Measurements from ENCODE around the gene UTS2.
A peak's percentile ranks its signal among the peaks of the same experiment; 100 is the strongest.

UTS2 gene, protein sequence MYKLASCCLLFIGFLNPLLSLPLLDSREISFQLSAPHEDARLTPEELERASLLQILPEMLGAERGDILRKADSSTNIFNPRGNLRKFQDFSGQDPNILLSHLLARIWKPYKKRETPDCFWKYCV

DNA sequence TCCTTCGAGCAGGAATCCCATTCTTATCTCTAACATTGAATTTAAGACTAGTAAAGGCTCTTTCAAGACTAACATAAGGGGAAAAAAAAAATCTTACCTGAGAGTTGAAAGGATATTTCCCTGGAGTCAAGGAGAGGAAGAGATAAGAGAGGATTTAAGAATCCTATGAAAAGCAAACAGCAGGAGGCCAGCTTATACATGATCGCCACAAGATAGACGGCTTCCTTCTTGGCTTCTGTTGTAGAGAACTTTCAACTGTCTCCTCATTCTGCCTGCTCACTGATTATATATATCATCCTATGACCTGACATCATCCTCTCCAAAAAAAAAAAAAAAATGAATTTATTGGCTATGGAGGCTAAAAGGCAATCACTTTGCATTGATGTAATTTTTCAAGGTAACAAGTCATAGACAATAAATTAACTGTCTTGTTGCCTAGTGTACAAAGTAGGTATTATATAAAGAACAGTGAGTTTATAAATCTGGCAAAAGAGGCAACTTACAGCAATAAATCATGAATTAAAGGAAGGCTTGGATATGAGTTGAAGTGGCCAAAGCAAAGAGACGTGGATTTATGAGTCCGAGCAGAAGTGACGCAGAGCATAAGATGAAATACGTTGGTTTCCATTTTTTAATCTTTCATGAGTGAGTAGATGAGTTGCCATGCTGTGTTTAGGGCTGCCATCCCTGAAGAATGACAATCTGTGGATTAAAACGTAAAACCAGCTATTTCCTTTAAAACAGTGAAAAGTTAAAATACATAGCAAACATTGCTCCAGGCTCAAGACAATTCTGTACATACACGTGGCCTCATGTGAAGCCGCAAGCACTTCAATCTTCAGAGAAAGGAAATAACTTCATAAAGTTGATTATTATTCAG lies at the start of gene UTS2:
Gene UTS2 (minus strand): TSS at position 262 of the 880 bp plus-strand sequence. CDS start 62 bp downstream, at position 200.
- no peak for DNase-seq

DNA sequence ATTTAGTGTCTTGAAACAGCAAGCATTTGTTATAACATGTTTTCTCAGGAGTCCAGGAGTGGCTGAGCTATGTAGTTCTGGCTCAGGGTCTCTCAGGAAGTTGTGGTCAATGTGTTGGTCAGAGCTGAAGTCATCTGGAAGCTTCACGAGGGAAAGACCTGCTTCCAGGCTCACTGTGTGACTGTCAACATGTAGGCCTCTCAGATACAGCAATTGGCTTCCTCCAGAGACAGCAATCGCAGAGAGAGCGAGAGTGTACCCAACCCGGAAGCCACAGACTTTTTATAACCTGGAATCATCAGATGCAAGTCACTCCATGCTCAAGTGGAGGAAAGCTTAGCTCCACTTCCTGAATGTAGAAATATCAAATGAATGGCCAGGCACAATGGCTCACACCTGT lies 46.9 kb upstream of the UTS2 start:
- DNase-seq = no peak

DNA sequence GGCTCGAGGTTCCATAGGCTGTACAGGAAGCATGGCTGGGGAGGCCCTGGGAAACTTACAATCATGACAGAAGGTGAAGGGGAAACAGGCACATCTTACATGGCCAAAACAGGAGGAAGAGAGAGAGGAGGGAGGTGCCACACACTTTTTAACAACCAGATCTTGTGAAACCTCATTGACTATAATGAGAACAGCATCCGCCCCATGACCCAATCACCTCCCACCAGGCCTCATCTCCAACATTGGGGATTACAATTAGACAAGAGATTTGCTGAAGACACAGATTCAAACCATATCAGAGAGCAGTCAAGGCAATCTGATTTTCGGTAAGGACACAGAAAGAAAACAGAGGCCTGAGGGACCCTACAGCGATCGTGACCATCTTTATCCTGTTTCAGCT lies 46.1 kb upstream of the UTS2 start:
- DNase-seq = no peak

DNA sequence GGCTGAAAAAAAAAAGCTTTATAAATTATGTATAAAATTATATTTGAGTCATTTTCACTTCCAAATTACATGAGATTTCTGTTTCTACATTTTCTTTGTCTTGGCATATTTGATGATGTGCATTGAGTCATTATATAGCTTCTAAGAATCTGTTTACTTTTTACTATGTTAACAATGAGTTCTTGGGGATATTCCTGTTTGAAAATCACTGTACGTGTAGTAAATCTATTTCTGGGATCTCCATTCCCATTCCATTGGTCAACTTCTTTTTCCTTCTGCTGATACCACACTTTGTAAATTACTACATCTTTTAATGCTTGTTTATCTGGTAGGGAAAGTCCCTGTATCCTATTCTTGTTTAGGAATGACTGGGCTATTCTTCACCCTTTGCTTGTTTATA lies 44.1 kb upstream of the UTS2 start:
- DNase-seq = no peak

DNA sequence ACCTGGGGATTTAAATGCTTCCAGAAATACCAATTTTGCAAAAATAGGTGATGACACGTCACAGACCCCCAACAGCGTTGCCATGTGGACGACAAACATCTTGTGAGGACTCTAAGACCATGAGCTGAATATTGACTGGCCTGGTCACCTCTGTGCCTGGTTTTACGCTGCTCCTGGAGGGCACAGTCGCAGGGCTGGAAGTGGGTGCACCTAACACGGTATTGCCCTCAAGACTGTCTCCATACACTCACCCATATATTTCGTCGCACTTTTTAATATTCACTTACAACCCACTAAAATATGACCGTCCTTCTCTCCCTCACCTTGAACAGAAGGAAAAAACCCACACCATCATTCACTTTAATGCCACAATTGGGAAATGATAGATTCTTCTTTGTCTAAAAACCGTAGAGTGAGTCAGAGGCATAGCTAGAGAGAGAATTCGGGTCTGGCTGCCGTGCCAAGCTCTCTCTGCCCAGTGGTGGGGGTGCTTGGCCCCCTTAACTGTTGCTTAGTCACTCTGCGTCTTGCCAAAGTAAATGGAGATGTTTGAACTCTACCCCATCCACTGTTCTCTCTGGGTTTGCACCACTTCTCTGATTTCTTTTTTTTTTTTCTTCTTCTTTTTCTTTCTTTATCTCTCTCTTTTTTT lies 40.8 kb upstream of the UTS2 start:
- DNase-seq = no peak

DNA sequence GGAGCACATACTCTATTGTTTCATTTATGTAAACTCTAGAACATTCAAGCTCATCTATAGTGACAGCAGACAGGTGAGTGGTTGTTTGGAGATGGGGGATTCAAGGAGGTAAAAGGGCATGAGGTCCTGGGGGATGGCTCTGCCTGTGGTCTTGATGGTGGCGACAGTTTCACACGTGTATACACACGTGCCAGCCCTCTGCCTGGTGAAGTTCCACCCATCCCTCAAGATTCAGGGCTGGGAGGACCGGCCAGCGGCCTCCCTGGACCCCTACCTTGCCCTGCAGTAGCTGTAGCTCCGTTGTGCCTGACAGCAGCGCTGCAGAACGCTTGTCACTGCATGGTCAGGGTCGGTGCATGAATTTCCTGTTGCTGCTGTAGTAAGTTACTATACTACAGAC lies 38.9 kb upstream of the UTS2 start:
- DNase-seq = no peak

DNA sequence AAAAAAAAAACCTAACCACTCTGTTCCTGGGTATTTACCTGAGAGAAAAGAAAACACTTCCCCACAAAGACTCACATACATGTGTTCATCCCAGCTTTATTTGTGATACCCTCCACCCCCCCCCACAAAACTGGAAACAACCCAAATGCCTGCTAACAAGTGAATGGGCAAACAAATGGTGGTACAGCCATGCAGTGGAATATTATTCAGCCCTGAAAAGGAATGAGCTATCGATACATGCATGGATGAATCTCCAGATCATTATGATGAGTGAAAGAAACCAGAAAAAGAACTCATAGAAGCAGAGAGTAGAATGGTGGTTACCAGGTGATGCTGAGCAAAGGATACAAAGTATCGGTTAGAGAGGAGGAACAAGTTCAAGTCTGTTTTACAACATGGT lies 38.0 kb upstream of the UTS2 start:
- no peak for DNase-seq

DNA sequence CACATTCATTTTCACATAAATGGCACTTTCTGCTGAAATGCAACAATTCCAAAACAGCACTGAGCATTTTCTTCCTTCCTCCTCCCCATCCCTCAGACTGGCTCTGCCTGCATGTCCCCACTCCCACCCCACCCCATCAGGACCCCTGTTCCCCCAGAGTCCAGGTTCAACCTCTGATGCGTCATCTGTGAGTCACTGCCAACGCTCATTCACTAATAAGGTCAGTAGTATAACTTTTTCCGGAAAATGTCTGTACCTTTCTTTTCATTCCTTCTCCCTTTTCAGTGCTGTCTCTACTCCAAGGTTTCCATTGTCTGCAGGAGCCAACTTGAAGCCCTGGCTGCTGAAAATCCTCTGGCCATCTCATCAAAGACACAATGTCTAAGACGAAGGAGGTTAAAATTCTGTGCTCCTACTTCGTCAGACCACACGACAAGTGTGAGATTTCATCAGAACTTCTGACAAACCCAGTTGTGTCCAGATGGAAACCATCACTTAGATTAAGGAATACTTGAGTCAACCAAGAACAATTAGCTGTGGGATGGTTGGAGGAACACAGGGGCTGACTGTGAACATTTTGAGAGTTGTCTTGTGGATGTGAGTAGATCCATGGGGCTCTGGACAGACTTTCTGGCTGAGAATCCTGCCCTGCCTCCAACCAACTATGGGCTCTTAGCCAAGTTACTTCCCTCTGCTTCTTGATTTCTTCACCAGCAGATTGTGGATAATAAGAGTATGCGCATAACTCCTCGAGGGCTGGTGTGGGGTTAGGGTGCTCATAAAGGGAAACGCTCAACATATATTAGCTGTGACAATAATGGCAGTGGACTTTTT lies 35.6 kb upstream of the UTS2 start:
- no peak for DNase-seq

DNA sequence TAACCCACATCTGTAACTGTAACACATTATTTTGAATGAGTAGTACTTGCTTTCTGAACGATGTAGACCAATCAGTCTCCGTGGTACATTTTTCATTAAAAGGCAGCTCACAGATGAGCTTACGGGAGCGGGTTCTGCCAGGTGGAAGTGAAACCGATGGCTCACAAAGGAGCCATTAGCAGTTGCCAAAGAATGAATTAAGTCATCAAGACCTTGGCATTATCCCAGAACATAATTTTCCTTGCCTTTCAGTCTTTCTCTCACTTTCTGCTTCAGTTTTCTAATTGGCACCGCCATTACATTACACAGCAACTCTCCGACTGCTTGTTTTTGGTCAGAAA lies 33.5 kb upstream of the UTS2 start:
- DNase-seq = no peak

DNA sequence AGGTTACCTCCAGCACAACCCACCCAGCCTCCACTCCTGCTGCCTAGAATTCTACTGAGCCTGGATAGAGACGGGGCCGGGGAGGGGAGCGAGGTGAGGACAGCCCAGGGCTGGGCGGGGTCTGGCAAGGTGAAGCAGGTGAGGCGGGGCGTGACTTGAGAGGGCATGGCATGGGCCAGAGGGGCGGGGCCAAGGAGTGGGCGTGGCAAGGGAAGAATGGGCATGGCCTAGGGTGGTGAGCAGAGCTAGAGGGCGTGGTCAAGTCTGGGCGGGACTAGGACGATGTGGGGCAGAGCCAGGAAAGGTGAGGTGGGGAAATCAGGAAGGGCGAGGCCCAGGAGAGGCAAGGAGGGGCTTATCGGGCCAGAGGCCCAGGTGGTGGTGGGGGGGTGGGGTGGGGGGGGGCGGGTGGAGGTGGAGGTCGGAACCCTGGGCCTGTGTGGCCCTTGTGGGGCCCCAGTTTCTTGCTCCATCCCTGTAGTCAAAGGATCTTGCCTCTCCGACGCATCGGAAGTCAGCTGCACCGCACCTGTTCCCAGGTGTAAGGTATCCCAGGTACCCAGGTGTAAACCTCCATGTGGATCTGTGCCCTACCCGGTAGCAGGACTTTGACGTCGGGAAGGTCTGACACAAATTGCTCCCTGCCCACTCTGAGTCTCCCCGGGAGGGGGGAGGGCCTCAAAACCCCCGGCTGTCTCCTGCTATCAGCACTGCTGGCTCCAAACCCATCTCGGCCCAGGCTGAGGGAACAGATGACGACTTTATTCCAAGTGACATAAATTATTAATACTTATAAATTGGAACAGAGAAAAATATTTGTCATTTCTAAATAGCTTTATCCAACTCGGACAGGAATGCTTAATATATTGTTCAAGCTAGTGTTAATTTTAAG lies 32.9 kb upstream of the UTS2 start:
- DNase-seq = peak; percentile 20

DNA sequence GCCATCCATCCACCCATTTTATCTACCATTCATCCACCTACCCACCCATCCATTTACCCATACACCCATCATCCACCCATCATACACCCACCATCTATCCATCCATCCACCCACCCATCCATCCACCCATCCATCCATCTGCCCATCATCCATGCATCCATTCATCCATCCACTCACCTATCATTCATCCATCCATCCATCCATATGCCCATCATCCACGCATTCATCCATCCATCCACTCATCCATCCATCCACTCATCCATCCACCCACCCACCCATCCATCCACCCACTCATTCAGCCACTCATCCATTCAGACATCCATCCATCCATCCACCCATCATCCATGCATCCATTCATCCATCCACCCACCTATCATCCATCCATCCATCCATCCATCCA lies 31.9 kb upstream of the UTS2 start:
- DNase-seq = no peak

DNA sequence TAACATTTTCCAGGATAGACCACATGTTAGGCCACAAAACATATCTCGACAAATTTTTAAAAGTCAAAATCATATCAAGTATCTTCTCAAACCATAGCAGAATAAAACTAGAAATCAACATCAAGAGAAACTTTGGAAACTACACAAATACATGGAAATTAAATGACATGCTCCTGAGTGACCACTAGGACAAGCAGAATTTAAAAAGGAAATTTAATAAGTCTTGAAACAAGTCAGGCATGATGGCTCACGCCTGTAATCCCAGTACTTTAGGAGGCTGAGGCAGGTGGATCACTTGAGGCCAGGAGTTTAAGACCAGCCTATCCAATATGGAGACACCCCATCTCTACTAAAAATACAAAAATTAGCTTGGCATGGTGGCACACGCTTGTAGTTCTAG lies 26.4 kb upstream of the UTS2 start:
- no peak for DNase-seq

DNA sequence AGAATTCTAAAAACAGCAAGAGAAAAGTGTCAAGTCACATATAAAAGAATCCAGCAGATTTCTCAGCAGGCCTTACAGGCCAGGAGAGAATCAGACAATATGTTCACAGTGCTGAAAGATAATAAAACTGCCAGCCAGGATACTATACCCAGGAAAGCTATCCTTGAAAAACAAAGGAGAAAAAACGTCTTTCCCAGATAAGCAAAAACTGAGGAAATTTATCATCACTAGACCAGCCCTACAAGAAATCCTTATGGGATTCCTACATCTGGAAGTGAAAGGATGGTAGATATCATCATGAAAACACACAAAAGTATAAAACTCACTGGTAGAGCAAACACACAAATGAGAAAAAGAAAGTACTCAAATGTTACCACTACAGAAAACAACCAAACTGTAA lies 25.2 kb upstream of the UTS2 start:
- no peak for DNase-seq

DNA sequence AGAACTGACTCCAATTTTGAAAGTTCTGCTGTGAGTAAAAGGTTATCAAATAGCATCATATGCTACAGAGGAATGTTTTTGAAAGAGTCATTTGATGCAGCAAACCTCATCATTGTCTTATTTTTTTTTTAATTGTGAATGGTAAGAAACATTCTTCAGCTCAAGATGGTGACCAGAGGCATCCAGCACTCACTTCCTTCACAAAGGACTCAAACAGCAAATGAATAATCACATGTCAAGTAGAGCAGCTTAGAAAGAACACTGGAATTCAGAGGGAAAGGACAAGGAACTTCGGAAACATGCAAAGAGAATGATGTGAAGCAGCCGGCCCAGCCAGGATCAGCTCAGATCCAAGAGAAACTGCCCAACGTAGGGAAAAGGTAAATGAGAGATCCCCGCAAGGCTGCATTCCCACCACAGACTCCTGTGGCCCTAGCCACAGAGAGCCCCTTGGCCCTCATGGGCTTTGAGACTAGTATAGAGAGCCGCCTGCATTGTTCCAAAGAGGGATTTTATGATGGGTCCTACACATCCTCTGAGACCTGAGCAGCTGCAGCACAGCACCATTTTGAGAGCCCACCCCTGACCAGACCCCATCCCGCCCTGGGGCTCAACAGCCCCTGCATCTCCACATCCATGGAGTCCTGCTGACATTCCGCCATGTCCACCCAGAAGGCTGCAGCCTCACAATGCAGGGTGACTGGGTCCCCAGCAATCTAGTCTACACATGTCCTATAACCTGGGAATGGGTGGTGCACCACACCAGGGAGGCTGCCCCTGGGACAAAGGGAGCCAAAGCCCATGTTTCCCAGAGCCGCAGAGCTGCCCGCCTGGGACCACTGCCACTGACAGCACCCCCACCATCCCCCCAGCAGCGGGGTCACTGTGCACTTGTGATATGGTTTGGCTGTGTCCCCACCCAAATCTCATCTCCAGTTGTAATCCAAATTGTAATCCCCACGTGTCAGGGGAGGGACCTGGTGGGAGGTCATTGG lies 21.2 kb upstream of the UTS2 start:
- DNase-seq = no peak

DNA sequence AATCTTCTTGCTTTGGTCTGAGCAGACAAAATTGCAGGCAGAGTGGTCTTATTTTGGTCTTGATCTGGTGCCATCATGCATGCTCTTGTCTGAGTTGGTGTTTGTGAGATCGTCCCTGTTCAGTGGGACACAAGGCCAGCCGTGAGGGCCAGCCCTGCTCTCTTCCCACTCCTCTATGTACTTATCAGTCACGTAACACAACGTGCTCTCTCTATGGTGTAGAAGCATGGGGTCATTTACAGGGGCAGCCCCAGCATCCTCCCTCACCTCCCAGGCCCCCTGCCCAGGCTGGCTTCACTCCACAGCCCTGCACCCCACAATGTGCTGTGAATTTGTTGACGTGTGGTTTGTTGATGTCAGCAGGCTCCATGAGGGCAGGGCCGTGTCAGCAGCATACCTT lies 18.3 kb upstream of the UTS2 start:
- DNase-seq = no peak

DNA sequence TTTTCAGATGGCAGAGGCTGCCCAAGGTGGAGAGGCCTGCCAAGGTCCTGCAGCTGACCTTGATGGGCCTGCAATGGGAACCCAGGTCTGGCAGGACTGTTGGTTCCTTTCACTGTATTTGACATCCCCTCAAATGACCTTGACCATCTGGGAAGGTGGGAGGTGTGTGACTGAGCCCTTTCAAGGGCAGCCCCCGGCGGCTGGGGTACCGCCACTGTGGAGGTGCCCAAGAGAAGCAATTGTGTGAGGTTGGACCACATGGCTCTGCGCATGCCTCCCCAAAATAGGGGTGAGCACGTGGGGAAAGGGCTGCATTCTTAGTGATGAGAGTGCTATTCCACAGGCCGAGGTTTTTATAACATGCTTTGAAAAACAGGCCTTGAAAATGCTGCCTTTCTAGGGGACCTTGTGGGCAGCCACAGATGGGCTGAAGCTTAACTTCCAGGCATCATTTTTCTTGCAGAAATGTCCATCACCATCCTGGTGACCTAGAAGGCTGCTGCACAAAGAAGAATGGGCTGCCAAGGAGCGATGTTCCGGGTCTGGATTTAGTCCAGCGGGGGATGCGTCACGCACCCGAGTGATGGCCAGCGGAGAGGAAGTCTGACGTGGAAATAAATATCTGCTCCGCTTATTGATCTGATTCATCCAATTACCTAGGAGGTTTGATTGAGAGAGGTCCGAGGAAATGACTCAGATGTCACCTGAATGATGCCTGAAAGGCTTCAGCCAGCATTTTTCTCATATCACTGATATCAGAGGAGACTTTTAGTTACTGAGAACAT lies 16.5 kb upstream of the UTS2 start:
- no peak for DNase-seq

DNA sequence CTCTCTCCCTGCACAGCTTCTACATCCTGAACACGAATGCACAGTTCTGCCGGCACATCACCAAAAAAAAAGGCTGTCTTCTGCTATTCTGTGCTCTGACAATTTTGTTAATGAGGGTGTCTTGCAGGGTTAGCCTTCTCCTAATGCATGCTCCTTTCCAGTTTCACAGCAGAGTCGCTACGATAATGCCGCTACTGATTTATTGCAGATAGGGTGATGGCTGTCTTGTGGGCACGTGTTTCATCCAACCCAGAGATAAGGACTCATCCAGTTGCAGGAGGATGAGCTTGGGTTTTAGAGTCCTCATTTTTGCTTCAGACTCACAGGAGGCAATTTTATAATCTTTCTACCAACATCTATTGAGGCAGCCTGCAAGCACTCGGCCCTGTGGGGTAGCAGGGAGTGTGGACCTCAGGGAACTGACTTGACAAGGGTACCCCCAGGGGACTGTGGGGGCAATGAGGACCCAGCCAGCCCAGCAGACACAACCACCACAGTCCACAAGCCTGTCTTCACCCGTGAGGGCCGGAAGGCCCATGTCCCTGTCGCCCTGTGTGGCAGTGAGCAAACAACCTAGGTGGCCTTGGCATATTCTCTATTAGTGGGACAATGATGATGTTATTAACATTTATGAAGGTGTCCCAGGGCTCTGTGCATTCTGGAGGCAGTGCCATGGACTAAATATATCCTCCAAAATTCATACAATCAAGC lies 15.4 kb upstream of the UTS2 start:
- DNase-seq = no peak

DNA sequence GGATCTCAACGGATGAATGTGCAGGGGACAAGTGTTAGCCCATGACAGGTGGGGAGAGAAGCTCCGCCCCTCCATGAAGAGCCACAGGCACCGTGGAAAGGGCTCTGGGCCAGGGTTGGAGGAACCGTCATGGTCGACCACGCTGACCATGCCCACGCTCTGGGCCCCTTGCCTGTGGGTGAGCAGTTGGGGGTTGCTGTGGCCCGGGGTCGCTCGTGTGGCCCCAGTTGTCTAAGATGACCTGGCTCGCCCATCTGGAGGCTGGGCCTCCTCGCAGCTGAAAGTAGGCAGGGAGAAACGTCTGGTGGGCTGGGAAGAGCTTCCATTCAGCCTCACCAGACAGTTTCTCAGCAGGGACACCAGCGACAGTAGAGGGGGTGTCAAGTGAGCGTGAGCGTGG lies 13.1 kb upstream of the UTS2 start:
- DNase-seq = no peak

DNA sequence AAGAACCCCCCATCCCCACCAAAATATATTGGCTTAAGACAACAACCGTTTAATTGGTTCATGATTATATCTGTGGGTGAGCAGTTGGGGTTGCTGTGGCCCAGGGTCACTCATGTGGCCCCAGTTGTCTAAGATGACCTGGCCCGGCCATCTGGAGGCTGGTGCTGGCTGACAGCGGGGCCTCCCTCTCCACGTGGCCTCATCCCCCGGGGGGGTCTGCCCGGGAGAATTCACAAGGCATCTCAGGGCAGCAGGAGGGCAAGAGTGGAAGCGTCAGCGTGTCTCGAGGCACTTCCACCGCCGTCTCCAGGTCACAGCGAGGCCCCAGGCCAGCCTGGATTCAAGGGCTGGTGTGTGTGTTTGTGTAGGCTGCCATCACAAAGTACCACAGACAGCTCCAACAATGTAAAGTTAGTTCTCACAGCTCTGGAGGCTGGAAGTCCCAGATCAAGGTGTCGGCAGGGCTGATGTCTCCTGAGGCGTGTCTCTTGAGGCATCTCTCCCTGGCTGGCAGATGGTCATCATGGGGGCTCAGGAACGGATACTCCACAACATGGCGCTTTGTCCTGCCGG lies 11.0 kb upstream of the UTS2 start:
- DNase-seq = no peak

All from activated CD8-positive, alpha-beta memory T cell treated with anti-CD3 and anti-CD28 coated beads, Interleukin-2, amount 50 U/mL, for 4 hours (primary cell).